Endometrial microvascular endothelial cells (primary cell): Measurements from ENCODE around the gene HEXIM2. TPM values are rescaled to one million over a fixed set of nuclear protein-coding genes. Genes with fewer than 3 reads are reported as not detected.

Source experiments
- in situ Hi-C: cut with HindIII; loops from 2 replicates; pipeline ENCODE4 v1.10.0; 2017; ENCODE audit warnings: low sequenced_read_pairs, low pct_unique_long_range_greater_than_20kb; ENCODE audit errors: inconsistent ontology term
- total RNA-seq: library from RNA; depleted of rRNA; stranded (reverse); fragments of >200 nt; gene quantifications from one replicate; pipeline ENCODE4 v1.2.3, GENCODE V29; 2015; ENCODE audit errors: inconsistent ontology term

Gene HEXIM2
- total RNA-seq, 1 donor from 2014 or later, result 5.1 TPM

DNA sequence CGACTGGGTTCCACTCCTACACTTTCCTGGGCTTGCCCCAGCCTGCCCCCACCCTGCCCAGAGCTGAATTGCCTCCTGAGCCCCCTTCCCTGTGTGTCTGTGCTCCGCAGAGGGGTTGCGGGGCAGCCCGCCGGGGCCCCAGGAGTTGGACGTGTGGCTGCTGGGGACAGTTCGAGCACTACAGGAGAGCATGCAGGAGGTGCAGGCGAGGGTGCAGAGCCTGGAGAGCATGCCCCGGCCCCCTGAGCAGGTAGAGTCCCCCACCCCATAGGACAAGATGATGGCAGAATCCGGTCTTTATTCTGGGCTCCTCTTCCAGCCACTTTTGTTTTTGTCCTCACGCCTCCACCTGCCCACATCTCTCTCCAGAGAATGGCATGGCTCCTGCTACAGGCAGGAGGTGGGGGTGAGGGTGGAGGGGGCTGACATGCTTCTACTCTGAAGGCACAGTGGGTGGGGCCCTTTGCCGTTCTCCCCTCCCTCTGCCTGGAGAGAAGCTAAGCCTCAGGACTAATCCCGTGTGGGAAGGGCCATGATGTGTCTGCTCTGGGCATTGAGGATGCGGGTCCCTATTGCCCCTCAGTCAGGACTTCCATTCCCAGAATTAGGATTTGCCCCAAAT lies 22.7 kb upstream of the HEXIM2 start:
- in situ Hi-C loops, result no loop called here

DNA sequence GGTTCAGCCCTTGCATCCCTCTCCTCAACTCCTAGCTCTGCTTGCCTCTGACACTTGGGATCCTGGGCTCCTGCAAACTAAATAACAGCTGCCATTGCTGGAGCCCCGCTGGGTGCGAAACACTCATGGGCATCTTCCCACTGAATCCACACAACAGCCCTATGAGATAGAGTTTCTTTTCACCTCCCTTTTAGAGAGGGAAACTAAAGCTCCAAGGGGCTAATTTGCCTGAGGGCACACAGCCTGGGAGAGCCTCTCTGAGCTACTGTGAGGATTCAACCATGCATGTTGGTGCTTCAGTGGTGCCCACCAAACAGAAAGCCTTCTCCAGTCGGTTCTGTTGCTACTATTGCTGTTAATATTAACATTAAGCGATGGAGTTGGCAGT lies 22.1 kb upstream of the HEXIM2 start:
- in situ Hi-C loops, result no loop called here

DNA sequence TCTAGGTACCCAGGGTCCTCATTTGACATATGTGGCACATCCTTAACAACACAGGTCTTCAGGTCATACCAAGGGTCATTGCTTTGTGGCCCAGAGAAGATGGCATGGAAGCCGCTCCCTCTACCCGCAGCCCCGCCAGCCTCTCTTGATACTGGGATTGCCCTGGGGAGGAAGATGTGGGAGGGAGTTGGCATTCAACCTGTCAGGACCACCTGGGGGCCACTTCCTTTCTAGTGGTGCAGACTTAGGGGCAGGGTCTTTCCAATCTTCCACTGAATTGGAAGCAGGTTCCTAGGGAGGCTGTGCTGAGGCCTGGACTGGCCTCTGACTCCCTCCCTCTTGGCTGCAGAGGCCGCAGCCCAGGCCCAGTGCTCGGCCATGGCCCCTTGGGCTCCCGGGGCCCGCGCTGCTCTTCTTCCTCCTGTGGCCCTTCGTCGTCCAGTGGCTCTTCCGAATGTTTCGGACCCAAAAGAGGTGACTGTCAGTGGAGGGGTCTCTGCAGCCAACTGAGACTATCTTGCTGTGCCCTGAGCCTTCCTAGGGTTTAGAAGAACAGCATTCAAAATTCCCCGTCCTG lies 18.5 kb upstream of the HEXIM2 start:
- in situ Hi-C loops, result no loop called here

DNA sequence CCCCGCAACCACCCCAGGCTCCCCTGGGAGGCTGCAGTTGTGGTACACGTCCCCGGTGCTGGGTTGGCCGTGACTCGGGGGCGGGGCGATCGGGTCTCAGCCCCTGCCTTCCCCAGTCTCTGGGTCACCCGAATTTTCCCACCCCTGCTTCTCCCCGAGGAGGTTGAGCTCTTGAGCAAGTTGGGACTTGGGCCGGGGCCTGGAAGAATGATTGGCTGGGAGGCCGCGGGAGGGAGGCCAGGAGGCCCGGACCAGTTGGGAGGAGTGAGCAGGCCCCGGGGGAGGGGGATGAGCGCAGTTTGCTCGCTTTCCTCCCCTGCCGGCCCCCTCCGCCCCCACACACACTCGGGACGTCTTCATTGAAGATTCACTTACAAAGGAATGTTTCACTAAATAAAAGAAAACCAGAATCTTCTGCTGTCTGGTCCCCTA lies 17.9 kb upstream of the HEXIM2 start:
- in situ Hi-C loops, result no loop called here

DNA sequence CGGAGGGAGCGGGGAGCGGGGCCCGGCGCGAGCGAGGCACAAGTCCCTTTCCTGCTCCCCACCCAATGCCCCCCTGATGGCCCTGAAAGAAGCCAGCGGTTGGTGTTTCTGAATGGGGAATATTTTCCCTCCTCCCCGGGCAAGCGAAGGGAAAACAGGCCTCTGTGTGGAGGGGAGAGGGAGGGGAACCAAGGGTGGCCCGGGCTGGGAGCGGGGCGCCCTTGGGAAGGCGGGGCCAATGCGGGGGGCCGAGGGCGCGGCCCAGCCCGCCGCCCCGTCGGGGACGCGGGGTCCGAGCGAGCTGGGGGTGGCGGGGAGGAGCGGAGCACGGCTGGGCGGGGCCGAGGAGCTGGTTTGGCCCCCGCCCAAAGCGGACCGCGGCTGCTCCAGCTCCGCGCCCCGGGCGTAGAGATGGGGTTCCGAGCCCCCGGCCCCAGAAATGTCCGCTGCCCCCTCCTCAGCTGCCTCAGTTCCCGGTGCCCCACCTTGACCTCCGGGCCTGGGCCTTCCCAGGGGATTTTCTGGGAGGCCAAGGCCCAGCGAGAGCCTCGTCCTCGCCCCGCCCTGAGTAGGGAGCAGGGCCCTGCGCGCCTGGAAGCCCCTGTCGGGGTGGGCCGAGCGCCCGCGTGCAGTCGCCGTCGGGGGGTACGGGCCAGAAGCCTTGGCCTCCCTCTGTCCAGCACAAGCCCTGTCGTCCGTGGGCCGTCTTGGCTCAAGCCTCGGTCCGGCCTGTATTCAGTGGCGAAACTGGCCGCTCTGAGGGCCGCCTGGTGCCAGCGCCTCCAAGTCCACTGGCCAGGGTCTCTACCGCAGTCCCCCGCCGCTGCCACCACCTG lies 17.3 kb upstream of the HEXIM2 start:
- in situ Hi-C loops, result no loop called here

DNA sequence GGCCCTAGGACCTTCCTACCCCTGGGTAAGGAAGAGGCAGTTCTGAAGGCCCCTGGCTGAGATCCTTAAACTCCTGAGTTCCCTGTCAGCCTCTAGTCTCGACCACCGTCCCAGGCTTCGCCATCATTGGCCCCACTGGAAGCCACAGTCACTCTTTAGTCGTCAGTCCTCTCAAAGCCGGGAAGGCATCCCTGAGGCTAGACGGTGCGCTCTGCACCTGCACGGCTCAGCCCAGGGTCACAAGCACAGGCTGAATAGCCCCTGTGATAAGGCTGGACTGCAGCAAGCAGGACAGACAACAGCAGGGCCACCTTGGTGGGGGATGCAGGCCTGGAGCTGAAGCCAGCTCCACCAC lies 16.7 kb upstream of the HEXIM2 start:
- in situ Hi-C loops, result no loop called here

DNA sequence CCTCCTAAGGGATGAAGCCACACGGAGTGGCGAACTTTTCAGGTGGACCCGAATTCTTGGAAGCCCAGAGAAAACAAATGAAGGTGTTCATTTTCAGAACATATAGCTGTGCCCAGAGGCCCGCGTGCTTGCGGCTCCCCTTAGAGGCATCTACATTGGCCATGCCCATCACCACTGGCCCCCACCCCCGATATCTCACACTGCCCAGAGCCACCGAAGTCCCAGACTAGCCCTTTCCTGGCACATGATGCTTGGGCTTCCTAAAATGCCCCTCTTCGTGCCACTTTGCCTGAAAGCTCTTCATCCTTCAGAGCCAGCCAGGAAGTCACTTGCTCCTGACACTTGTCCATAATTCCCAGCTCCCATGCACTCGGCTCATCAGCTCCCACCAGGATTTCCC lies 15.5 kb upstream of the HEXIM2 start:
- in situ Hi-C loops, result no loop called here

DNA sequence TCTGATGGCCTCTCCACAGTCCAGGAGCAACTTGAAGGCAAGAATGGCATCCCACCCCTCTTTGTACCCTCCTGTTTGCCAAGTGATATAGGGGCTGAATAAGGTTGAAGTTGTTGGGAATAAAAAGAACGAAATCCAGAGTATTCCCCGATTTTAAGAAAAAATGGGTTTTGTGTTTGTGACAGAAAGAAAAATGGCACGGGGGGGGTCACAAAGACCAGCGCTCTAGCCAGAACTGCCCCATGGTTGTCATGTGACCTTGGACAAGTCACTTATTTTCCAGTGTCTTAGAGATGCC lies 15.1 kb upstream of the HEXIM2 start:
- in situ Hi-C loops, result no loop called here

DNA sequence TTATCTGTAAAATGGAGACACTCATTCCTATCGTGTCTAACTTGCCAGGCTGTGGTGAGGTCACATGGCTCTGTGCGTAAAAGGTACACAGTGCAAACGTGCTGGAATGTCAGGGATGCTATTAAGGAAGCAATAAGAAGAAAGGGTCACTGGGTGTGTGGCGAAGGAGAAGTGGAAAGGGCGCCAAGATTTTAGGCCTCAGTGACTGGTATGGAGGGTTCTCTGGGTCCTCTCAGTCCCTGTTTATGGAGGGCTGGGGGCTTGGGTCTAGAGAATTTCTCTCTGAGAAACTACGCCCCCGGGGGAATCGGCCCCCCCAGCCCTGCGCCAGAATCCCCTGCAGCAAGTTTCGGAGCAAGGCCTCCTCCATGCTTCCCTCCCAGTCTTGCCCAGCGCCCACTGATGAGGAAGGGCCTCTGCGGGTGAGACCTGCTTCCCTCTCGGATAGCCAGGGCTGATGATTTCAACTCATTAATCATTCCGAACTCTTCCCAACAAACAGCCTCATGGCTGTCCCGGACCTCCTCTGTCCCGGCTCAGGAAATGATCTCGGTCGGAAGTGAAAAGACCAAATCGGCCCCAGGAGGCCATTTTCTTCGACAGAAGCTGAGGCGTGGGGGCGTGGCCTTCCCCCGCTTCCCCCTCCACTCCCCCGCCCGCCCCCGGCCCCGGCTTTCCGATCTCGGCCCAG lies 14.6 kb upstream of the HEXIM2 start:
- in situ Hi-C loops, result no loop called here

DNA sequence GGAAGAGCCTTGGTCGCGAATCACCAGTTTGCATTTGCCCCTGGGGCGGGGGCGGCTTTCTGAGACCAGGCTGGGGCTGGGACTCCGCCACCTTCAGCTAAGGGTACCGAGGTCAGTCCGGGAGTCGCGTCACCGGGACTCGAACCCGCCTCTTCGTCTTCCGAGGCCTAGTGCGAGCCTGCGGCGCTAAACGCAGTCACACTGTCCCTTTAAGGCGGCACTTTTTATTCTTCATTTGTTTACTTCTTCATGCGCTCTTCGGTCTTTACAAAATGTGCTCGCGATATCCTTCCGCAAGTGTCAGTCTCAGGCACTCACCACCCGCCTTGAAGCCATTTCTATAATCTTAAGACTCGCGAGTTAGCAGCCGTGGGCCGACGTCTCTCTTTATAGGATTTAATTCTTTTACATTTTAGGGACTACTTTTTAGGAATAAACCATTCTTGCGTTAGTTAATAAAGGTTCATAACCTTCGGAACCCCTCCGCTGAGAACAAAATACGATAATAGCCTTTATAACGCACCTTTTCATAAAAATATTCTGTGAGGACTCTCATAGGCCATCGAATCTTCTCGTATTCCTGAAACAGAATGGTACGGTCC lies 14.0 kb upstream of the HEXIM2 start:
- in situ Hi-C loops, result no loop called here

DNA sequence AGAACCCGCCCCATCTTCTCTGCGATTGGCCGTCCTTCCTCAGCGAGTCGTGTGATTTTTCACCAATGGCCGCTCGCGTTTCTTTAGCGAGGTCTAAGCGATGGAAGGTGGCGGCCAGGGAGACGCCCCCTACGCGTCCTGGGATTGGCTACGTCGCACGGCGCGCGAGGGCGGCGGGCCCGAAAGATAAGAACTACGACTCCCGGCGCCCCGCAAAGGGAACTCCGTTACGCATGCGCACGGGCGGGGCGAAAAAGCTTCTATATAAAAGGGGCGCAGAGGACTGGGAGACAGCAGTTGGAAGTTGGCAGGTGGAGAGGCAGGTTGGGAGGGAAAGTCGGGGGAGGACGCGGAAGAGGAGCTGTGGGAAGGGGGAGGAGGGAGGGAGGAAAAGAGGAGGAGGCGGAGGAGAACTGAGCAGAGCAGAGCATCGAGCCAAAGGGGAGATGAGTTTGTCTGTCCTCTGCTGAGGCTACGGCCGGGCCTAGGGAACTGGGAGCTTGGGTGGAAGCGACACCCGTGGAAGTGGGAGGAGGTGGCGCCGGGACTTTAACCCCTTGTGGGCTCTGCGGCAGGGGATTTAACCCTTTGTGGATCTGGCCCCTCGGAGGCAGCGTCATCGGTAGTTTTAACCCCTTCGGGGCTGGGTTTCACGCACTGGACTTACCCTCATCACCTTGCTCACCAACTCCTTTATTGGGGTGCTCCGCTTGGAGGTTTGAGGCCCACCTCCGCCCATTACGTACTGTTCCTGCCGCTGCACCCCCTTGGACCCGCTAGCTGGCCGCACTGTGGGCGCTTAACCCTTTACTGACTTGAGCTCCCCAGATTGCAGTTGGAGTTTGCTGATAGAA lies 13.3 kb upstream of the HEXIM2 start, which contains the start of gene HEXIM1:
Gene HEXIM1, plus strand, starts transcription at position 293 of the 854 bp plus-strand sequence. CDS start 716 bp downstream, outside the sequence.
- in situ Hi-C loops, result no loop called here

DNA sequence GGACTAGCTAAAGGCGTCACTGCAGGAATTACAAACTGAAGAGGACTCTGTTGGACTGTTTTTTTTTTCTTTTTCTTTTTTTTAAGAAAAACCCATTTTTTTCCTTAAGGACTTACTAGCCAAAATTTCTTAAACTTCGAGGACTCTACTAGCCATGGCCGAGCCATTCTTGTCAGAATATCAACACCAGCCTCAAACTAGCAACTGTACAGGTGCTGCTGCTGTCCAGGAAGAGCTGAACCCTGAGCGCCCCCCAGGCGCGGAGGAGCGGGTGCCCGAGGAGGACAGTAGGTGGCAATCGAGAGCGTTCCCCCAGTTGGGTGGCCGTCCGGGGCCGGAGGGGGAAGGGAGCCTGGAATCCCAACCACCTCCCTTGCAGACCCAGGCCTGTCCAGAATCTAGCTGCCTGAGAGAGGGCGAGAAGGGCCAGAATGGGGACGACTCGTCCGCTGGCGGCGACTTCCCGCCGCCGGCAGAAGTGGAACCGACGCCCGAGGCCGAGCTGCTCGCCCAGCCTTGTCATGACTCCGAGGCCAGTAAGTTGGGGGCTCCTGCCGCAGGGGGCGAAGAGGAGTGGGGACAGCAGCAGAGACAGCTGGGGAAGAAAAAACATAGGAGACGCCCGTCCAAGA lies 12.5 kb upstream of the HEXIM2 start:
- in situ Hi-C loops, result no loop called here

DNA sequence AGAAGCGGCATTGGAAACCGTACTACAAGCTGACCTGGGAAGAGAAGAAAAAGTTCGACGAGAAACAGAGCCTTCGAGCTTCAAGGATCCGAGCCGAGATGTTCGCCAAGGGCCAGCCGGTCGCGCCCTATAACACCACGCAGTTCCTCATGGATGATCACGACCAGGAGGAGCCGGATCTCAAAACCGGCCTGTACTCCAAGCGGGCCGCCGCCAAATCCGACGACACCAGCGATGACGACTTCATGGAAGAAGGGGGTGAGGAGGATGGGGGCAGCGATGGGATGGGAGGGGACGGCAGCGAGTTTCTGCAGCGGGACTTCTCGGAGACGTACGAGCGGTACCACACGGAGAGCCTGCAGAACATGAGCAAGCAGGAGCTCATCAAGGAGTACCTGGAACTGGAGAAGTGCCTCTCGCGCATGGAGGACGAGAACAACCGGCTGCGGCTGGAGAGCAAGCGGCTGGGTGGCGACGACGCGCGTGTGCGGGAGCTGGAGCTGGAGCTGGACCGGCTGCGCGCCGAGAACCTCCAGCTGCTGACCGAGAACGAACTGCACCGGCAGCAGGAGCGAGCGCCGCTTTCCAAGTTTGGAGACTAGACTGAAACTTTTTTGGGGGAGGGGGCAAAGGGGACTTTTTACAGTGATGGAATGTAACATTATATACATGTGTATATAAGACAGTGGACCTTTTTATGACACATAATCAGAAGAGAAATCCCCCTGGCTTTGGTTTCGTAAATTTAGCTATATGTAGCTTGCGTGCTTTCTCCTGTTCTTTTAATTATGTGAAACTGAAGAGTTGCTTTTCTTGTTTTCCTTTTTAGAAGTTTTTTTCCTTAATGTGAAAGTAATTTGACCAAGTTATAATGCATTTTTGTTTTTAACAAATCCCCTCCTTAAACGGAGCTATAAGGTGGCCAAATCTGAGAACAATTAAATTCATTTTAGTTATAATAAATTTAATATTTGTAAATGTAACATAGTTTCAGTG lies 11.7 kb upstream of the HEXIM2 start:
- in situ Hi-C loops, result no loop called here

DNA sequence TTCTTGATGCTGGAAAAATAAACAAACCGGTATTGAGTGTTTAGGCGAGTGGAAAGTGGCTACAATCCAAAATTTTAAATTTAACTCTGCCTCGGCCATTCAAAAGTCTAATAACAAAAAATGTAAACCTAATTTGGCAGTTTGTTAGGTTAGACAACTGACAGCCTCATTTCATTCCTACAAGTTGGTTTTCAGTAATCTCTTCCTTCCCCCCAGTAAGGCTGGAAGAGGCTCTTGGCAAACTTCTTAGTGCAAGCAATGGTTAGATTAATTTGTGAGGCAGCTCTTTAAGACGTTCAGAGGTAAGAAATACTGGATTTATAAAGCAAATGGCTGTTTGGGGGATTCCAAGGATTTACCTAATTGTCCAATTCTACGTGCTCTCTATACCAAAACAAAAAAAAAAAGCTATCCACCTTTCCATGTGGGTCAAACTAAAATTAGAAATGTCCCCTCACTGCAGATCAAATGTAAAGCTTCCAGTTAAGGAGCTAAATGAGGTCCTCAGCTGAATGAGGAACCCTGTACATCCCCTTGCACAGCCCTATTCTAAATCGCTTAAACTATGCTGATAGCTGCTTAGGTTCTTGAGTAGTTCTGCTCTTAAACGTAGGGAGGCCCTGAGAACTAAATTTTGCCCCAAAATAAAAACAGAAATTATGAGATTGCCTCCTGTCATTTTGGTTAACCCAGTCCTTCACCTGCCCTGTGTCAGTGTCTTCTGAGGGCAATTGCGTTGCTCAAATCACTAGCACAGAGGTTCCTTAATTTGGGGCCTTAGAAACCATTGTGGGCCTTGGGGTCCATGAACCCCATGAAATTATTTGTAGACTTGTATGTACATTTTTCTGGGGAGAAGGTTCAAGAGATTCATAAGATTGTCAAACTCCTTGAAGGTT lies 10.5 kb upstream of the HEXIM2 start:
- in situ Hi-C loops, result no loop called here

DNA sequence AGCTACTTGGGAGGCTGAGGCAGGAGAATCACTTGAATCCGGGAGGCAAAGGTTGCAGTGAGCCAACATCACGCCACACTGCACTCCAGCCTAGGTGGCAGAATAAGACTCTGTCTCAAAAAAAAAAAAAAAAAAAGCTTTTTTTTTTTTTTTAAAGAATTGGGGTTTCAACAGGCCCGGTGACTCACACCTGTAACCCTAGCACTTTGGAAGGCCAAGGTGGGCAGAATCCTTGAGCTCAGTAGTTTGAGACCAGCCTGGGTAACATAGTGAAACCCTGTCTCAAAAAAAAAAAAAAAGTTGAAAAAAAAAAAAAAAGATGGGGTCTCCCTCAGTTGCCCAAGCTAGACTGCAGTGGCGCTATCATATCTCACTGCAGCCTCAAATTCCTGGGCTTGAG lies 6.6 kb upstream of the HEXIM2 start:
- in situ Hi-C loops, result no loop called here

DNA sequence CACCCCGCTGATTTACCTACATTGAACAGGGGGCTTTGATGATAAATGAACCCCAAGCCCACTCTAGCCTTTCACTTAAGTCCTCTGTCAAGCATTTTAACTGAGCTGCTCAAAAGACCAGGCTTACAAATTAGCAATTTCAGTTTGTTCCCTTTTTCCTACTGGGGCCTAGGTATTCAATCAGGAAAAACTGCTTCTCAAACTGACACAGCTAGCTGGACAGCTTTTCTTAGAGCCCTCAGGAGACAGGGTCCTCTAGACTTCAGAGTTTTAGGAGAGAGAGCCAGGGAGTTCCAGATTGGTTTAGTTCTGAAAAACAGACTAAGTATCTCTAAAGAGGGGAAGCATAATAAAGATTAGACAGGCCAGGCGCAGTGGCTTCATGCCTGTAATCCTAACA lies 6.2 kb upstream of the HEXIM2 start:
- in situ Hi-C loops, result no loop called here
